Suprapubic skin (tissue), 4 donors: ENCODE measurements around the gene AKAP8. TPM values are rescaled to one million over a fixed set of nuclear protein-coding genes. Genes with fewer than 3 reads are reported as not detected.

Source experiments
- DNase-seq, 2 donors: peaks; one replicate each; pipeline ENCODE4 v3.0.0-alpha.2; 2019; ENCODE audit warnings: low spot score in 2 of 2
- H3K27ac ChIP-seq: fragments of 200-600 bp; sonication (generic); one replicate; pipeline ENCODE4 v1.5.1; 2019
- H3K27me3 ChIP-seq: fragments of 200-600 bp; sonication (generic); one replicate; pipeline ENCODE4 v1.5.1; 2019
- H3K36me3 ChIP-seq: fragments of 200-600 bp; sonication (generic); one replicate; pipeline ENCODE4 v1.5.1; 2019
- H3K4me1 ChIP-seq: fragments of 200-600 bp; sonication (generic); one replicate; pipeline ENCODE4 v1.5.1; 2019
- H3K4me3 ChIP-seq: fragments of 200-600 bp; sonication (generic); one replicate; pipeline ENCODE4 v1.5.1; 2019; ENCODE audit warnings: mild to moderate bottlenecking
- H3K9me3 ChIP-seq: fragments of 200-600 bp; sonication (generic); one replicate; pipeline ENCODE4 v1.5.1; 2019
- EP300 ChIP-seq: sonication (generic); formaldehyde crosslinking; IDR thresholded peaks from one replicate; pipeline ENCODE4 v1.6.1; 2017; ENCODE audit warnings: antibody characterized with exemption
- POLR2A ChIP-seq, 2 donors: fragments of 450-650 bp; IDR thresholded peaks; one replicate each; pipeline ENCODE4 v1.6.1; 2017; ENCODE audit warnings: antibody characterized with exemption in 2 of 2, mild to moderate bottlenecking in 2 of 2, moderate library complexity in 2 of 2
- POLR2AphosphoS5 ChIP-seq, 3 donors: sonication (generic); formaldehyde crosslinking; IDR thresholded peaks; one replicate each; pipeline ENCODE4 v1.6.1; 2017; ENCODE audit warnings: antibody characterized with exemption in 3 of 3
- WGBS: methylation state at CpG from one replicate; pipeline ENCODE4 v1.1.5; 2018; 5-methylcytosine and 5-hydroxymethylcytosine counted together
- total RNA-seq, 4 donors: library from RNA; depleted of rRNA; stranded (reverse); fragments of >200 nt; gene quantifications; one replicate each; pipeline ENCODE4 v1.1.0, GENCODE V29; 2016
- TF ChIP-seq, protein P1 (sequence below), 2 donors: fragments of 200-600 bp in 1 of 2; fragments of 450-650 bp in 1 of 2; sonication (generic) in 1 of 2; IDR thresholded peaks; one replicate each; pipeline ENCODE4 v1.5.1; 2016 to 2019; ENCODE audit warnings: antibody characterized with exemption in 2 of 2, mild to moderate bottlenecking in 1 of 2, moderate library complexity in 1 of 2

AKAP8 gene
- total RNA-seq, 4 donors from 2014 or later = 25.3 to 77.9 (median 41.6) TPM

DNA sequence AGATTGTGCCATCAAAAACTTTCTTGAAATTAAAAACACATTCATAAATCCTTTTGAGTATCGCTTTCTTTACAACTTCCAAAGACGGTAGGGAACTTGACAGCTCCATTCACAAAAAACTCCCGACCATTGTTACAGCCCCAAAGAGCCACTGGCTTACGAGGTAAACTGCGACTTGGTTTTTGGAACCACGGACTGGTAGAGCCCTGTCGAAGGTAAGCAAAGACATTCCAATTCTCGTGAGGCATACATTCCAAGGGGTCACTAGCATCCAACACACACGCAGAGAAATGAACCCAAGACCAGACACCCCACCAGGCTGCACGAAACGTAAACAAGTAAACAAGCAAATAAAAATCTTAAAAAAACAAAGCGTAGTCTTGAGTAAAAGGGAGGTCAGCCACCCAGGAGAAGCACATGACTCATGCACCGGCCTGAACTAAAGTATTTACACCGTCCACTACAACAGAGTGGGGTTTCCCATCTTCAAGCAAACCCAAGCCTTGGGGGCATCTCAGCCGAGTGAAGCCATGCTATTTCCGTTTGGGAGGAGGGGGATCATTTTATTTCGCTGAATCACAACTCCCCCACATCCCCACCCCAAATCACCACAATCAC is 48.7 kb downstream of the AKAP8 start:
- Histone ChIP-seq H3K36me3 (no peaks in the 10 kb centered on the region), H3K4me3 (peak overlapping the region; percentile 95), H3K27ac (peak overlapping the region; percentile 98), H3K4me1 (peaks cover 60% of the 10 kb centered on the region), H3K9me3 (no peaks in the 10 kb centered on the region), H3K27me3 (no peaks in the 10 kb centered on the region)
- TF ChIP-seq EP300 (no peak), POLR2AphosphoS5 (IDR thresholded peaks at IDR 0.05) (no peak), POLR2A (IDR thresholded peaks at IDR 0.05) (no peak)
- TF ChIP-seq, protein P1, sequence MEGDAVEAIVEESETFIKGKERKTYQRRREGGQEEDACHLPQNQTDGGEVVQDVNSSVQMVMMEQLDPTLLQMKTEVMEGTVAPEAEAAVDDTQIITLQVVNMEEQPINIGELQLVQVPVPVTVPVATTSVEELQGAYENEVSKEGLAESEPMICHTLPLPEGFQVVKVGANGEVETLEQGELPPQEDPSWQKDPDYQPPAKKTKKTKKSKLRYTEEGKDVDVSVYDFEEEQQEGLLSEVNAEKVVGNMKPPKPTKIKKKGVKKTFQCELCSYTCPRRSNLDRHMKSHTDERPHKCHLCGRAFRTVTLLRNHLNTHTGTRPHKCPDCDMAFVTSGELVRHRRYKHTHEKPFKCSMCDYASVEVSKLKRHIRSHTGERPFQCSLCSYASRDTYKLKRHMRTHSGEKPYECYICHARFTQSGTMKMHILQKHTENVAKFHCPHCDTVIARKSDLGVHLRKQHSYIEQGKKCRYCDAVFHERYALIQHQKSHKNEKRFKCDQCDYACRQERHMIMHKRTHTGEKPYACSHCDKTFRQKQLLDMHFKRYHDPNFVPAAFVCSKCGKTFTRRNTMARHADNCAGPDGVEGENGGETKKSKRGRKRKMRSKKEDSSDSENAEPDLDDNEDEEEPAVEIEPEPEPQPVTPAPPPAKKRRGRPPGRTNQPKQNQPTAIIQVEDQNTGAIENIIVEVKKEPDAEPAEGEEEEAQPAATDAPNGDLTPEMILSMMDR (IDR thresholded peaks at IDR 0.05) = no peak
- whole genome bisulfite sequencing = 2% methylated on average over 17 of the region's 17 CpGs
- no peak for DNase-seq

DNA sequence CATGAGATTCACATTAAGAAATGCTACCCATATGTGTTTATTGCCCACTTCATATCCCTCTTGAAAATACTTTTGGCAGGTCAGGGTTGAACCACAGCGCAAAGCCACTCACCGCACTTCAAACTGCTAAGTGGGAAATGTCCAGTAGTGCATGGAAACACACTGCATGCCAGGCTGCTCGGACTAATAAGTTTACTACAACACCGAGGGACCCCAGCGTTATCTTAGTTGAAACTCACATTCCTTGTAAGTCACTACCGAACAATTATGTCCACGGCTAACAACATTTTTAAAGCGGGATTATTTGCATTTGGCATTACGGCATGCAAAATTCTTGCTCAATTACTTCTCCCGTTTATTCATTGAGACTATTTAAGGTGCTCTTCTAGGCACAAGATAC is 51.3 kb downstream of the AKAP8 start:
- WGBS = 62% methylated on average over 10 of the region's 10 CpGs
- H3K4me1 ChIP-seq = peaks cover 79% of the 10 kb centered on the region
- no peak overlapping the region for H3K27ac ChIP-seq

DNA sequence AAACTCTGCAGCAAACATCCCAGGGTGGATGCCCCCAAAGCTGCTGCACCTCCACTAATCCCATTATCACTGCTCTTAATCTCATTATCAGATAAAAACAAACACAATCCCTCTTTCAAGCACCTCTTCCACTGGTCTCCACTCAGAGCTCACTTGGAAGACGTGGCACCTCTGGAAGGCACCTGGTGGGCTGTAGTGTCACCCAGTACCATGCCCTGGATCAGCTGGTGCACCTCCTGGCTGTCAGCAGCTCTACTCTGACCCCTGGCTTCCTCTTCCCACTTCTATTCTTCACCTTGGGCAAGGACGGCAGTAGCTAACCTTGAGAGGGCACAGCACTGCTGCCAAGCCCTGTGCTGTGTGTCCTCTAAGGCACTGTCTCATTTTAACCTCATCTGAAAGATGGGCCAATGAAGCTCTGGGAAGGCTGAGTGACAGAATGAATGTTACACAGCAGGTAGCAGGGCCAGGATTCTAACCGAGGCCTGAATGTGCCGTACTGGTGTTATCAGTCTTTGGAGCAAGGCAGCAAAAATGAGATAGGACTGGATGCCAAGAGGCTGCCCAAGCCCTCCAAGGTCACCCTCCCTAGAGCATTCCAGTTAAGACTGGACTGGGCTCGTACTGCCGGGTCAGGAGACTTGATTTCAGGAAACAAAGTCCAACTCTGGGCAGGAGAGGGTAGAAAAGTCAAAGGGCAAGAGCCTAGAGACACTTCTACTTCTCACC is 54.6 kb downstream of the AKAP8 start:
- Histone ChIP-seq H3K4me1 (peaks cover 93% of the 10 kb centered on the region), H3K27ac (peak overlapping the region; percentile 80), H3K9me3 (no peaks in the 10 kb centered on the region), H3K36me3 (no peaks in the 10 kb centered on the region), H3K4me3 (no peak overlapping the region), H3K27me3 (no peaks in the 10 kb centered on the region)
- peak in 1 of 2 donors; percentile 41 for DNase-seq
- 30% methylated on average over 6 of the region's 6 CpGs for WGBS
- TF ChIP-seq, protein P1 (IDR thresholded peaks at IDR 0.05) = no peak
- TF ChIP-seq EP300 (no peak), POLR2AphosphoS5 (IDR thresholded peaks at IDR 0.05) (no peak)

More for the DNA sequence above, 51.3 kb downstream of the AKAP8 start:
- Histone ChIP-seq H3K36me3 (no peaks in the 10 kb centered on the region), H3K27me3 (no peaks in the 10 kb centered on the region), H3K4me3 (no peak overlapping the region), H3K9me3 (no peaks in the 10 kb centered on the region)
- TF ChIP-seq EP300 (no peak), POLR2AphosphoS5 (IDR thresholded peaks at IDR 0.05) (no peak)
- no peak for DNase-seq

DNA sequence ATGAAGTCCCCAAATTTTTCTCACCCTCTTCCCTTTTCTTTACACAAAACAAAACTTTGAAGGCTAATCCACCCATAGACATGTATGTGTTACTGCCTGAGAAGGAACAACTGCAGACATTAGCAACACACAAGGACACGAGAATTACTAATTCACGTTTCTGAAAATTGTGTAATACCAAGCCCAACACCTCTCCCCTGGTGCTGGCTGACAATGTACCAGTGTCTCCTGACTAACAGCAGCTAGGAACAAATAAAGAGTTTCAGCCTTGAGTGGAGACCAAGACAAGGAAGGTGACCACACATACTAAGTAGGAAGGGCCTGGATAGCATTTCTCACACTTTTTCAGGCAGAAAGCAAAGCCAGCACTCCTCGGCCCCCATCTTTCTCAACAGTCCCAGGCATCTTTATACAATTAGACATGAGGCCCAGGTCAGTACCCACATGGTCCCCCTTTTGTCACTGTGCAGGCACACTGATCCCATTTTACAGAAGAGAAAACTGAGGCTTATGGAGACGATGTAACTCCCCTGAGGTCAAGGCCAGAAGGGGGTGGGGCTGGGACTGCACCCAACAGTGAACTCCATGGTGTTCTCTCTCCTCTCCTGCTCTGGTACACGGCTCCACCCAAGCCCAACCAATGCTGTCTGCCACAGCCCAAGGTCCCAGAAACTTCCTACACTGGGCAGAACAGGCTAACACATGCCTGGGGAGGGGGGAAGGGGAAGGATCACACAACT is 55.9 kb downstream of the AKAP8 start:
- no peaks in the 10 kb centered on the region for H3K9me3 ChIP-seq
- H3K4me1 ChIP-seq = peaks cover 93% of the 10 kb centered on the region
- H3K27ac ChIP-seq = peak overlapping the region; percentile 80
- peak overlapping the region; percentile 5 for H3K4me3 ChIP-seq
- peak in 1 of 2 donors; percentile 71 for DNase-seq
- no peak for TF ChIP-seq POLR2AphosphoS5 (IDR thresholded peaks at IDR 0.05)
- no peak for TF ChIP-seq EP300
- no peak for TF ChIP-seq POLR2A (IDR thresholded peaks at IDR 0.05)
- TF ChIP-seq, protein P1 (IDR thresholded peaks at IDR 0.05) = no peak
- no peaks in the 10 kb centered on the region for H3K36me3 ChIP-seq
- 21% methylated on average over 5 of the region's 5 CpGs for WGBS
- no peaks in the 10 kb centered on the region for H3K27me3 ChIP-seq

DNA sequence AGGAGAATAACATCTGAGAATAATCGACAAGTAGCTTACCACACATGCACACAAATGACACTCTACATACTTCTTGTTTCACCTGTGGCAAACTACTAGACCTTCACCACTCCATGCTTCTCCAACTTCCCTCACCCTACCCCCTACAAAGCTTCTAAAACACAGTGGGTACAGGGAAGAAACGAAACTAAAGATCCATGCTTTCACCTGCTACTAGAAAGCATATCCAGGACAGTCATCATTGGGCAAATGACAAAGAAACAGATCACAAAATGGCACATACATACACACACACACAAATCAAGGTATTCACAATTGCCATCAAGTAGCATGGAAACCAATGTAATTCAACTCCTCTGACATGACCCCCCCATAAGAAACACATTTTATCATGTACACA is 57.8 kb downstream of the AKAP8 start:
- no peak for DNase-seq
- Histone ChIP-seq H3K27ac (no peak overlapping the region), H3K4me1 (peaks cover 93% of the 10 kb centered on the region), H3K36me3 (no peaks in the 10 kb centered on the region), H3K27me3 (no peaks in the 10 kb centered on the region), H3K4me3 (no peak overlapping the region), H3K9me3 (no peaks in the 10 kb centered on the region)
- WGBS = 55% methylated on average over 2 of the region's 2 CpGs
- TF ChIP-seq POLR2AphosphoS5 (IDR thresholded peaks at IDR 0.05) (no peak), EP300 (no peak), POLR2A (IDR thresholded peaks at IDR 0.05) (no peak)
- TF ChIP-seq, protein P1 (IDR thresholded peaks at IDR 0.05) = no peak
